ENCODE results near the gene PDIK1L. TPM values are rescaled to one million over a fixed set of nuclear protein-coding genes. Genes with fewer than 3 reads are reported as not detected.

The PDIK1L gene
- total RNA-seq, 1 experiment from 2014 or later = 5.6 TPM

DNA sequence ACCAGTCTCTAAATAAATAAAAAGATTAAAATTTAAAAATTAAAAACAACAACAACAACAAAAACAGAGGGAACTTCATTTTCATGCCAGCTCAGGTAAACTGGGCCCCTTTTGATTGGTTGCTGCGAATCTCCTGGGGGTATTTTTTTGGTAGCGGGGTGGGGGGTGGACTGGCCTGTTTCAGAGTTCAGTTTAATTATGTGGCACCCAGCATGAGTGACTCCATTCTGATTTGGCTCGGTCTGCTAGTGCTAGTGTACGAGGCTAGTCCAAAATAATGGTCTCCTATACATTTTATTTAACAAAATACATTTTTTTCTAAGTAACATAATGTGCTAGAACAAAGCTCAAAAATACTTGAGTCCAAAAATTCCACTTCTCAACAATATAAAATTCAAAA is 18.2 kb downstream of the PDIK1L start:
- no peaks in the 10 kb centered on the region for H4K20me1 ChIP-seq (ENCODE audit: control insufficient read depth, insufficient read depth, insufficient read length)
- H2BK120ac ChIP-seq (ENCODE audit: low read depth, low read length, poor library complexity, severe bottlenecking) = no peak overlapping the region
- H2AK5ac ChIP-seq (ENCODE audit: insufficient read length, low read length) = no peak overlapping the region
- no peaks in the 10 kb centered on the region for H3K23me2 ChIP-seq (ENCODE audit: insufficient read length, low read depth, low read length, poor library complexity, severe bottlenecking)
- H2BK12ac ChIP-seq (ENCODE audit: insufficient read length, low read depth, low read length) = no peak overlapping the region
- no peak for DNase-seq
- no peak overlapping the region for H3T11ph ChIP-seq (ENCODE audit: low read length)
- no peak overlapping the region for H3K4me2 ChIP-seq (ENCODE audit: insufficient read depth, insufficient read length, low read length)
- no peak overlapping the region for H3K9ac ChIP-seq (ENCODE audit: extremely low read depth, insufficient read length, low read length)
- H4K91ac ChIP-seq (ENCODE audit: insufficient read length, low read depth, low read length) = no peak overlapping the region
- no peak overlapping the region for H4K8ac ChIP-seq (replicated peaks; ENCODE audit: insufficient read length, low read depth, low read length)
- no peaks in the 10 kb centered on the region for H3K9me3 ChIP-seq (ENCODE audit: control insufficient read depth, low read depth, low read length)
- no peaks in the 10 kb centered on the region for H3K79me1 ChIP-seq (ENCODE audit: insufficient read depth, low read depth, low read length, poor library complexity, severe bottlenecking)
- no peak overlapping the region for H2BK20ac ChIP-seq (ENCODE audit: low read depth, low read length, poor library complexity, severe bottlenecking)
- peaks cover 2% of the 10 kb centered on the region for H3K27me3 Mint-ChIP-seq (ENCODE audit: low read depth)
- TF ChIP-seq, protein P1, sequence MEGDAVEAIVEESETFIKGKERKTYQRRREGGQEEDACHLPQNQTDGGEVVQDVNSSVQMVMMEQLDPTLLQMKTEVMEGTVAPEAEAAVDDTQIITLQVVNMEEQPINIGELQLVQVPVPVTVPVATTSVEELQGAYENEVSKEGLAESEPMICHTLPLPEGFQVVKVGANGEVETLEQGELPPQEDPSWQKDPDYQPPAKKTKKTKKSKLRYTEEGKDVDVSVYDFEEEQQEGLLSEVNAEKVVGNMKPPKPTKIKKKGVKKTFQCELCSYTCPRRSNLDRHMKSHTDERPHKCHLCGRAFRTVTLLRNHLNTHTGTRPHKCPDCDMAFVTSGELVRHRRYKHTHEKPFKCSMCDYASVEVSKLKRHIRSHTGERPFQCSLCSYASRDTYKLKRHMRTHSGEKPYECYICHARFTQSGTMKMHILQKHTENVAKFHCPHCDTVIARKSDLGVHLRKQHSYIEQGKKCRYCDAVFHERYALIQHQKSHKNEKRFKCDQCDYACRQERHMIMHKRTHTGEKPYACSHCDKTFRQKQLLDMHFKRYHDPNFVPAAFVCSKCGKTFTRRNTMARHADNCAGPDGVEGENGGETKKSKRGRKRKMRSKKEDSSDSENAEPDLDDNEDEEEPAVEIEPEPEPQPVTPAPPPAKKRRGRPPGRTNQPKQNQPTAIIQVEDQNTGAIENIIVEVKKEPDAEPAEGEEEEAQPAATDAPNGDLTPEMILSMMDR (conservative IDR thresholded peaks at IDR 0.05) = no peak
- H3K4me1 ChIP-seq (ENCODE audit: insufficient read depth, low read length) = no peaks in the 10 kb centered on the region
- H4K5ac ChIP-seq (ENCODE audit: insufficient read length, low read depth, low read length) = no peak overlapping the region
- H3K4me1 Mint-ChIP-seq = peaks cover 4 to 10% of the 10 kb centered on the region in 2 experiments; a peak in 3 of 4 replicates
- H3K36me3 Mint-ChIP-seq (ENCODE audit: insufficient read depth in 1 of 3, low read depth in 3 of 3) = no peaks in the 10 kb centered on the region
- H3K9me3 Mint-ChIP-seq = peaks cover 0 to 2% of the 10 kb centered on the region in 2 experiments; a peak in 2 of 5 replicates
- no peaks in the 10 kb centered on the region for H3K79me2 ChIP-seq (ENCODE audit: insufficient read depth, low read length)
- H2BK5ac ChIP-seq (ENCODE audit: insufficient read length, low read length) = no peak overlapping the region
- no peaks in the 10 kb centered on the region for H3K27me3 ChIP-seq (ENCODE audit: insufficient read depth, low read length)
- no peak overlapping the region for H3K56ac ChIP-seq (ENCODE audit: insufficient read length, low read depth, low read length)
- H3K23ac ChIP-seq (ENCODE audit: insufficient read length, low read depth, low read length) = no peak overlapping the region
- H3K14ac ChIP-seq (ENCODE audit: insufficient read depth, low read length) = no peak overlapping the region
- H3K27ac Mint-ChIP-seq = no peak overlapping the region
- no peak overlapping the region for H3K4ac ChIP-seq (ENCODE audit: low read depth, low read length)
- no peak overlapping the region for H3K4me3 Mint-ChIP-seq
- H2AFZ ChIP-seq (ENCODE audit: low read length) = no peak overlapping the region
- no peak overlapping the region for H3K18ac ChIP-seq (ENCODE audit: insufficient read length, low read depth, low read length)
- H2BK15ac ChIP-seq (ENCODE audit: low read depth, low read length) = no peak overlapping the region
- no CpG with 5 or more reads among the region's 4 CpGs for WGBS (ENCODE audit: extremely low coverage, insufficient read length, low lambda C conversion rate)
- no peak overlapping the region for H3K27ac ChIP-seq (ENCODE audit: insufficient read length, low read depth, low read length)
